Measurements from ENCODE around the gene POLR3B. TPM values are rescaled to one million over a fixed set of nuclear protein-coding genes. Genes with fewer than 3 reads are reported as not detected.

Gene POLR3B
- total RNA-seq, 2 experiments from 2014 or later = 2.5 to 2.6 TPM

DNA sequence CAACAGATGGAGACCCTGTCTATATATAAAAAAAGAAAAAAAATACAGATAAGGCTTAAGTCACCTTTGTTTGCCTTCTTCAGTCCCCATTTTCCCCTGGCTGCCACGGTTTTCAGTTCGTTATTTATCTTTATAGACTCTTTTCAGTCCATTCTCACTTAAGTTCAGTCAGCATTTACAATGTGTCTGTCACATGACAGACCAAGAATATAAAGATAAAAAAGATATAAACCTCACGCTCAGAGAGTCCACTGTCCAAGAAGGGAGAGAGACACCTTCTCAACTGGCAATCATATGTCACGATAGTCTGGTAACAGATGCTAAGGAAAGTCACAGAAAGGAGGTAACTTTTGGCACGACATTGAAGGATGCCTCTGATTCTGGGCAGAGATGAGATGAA lies 13.4 kb upstream of the POLR3B start:
- Mint-ChIP-seq H3K9me3 (no peaks in the 10 kb centered on the region), H3K4me3 (no peak overlapping the region), H3K36me3 (ENCODE audit: low read depth) (peaks cover 93% of the 10 kb centered on the region), H3K4me1 (ENCODE audit: low read depth) (peaks cover 6% of the 10 kb centered on the region), H3K27me3 (no peaks in the 10 kb centered on the region), H3K27ac (no peak overlapping the region)
- DNase-seq = no peak
- TF ChIP-seq, protein P1, sequence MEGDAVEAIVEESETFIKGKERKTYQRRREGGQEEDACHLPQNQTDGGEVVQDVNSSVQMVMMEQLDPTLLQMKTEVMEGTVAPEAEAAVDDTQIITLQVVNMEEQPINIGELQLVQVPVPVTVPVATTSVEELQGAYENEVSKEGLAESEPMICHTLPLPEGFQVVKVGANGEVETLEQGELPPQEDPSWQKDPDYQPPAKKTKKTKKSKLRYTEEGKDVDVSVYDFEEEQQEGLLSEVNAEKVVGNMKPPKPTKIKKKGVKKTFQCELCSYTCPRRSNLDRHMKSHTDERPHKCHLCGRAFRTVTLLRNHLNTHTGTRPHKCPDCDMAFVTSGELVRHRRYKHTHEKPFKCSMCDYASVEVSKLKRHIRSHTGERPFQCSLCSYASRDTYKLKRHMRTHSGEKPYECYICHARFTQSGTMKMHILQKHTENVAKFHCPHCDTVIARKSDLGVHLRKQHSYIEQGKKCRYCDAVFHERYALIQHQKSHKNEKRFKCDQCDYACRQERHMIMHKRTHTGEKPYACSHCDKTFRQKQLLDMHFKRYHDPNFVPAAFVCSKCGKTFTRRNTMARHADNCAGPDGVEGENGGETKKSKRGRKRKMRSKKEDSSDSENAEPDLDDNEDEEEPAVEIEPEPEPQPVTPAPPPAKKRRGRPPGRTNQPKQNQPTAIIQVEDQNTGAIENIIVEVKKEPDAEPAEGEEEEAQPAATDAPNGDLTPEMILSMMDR (IDR thresholded peaks at IDR 0.05) = no peak
- H3K36me3 ChIP-seq (ENCODE audit: insufficient read depth, low read length) = peaks cover 71% of the 10 kb centered on the region
- CTCF ChIA-PET = no interaction called here
- no peak for ATAC-seq (ENCODE audit: poor library complexity)
- H3K4me3 ChIP-seq (ENCODE audit: low read length) = no peak overlapping the region
- no peak overlapping the region for H3K27ac ChIP-seq (ENCODE audit: low read depth in 1 of 2, low read length in 2 of 2)
- no peaks in the 10 kb centered on the region for H3K9me3 ChIP-seq (ENCODE audit: control insufficient read depth in 1 of 2, insufficient read depth in 1 of 2, low read length in 2 of 2)
- H3K4me1 ChIP-seq (ENCODE audit: insufficient read depth, low read length) = no peaks in the 10 kb centered on the region
- POLR2A ChIA-PET = no interaction called here
- H3K27me3 ChIP-seq (ENCODE audit: control insufficient read depth in 1 of 2, insufficient read depth in 2 of 2, low read length in 2 of 2) = no peaks in the 10 kb centered on the region
- intact Hi-C loops (cut with DNase I, micrococcal nuclease) = no loop called here

DNA sequence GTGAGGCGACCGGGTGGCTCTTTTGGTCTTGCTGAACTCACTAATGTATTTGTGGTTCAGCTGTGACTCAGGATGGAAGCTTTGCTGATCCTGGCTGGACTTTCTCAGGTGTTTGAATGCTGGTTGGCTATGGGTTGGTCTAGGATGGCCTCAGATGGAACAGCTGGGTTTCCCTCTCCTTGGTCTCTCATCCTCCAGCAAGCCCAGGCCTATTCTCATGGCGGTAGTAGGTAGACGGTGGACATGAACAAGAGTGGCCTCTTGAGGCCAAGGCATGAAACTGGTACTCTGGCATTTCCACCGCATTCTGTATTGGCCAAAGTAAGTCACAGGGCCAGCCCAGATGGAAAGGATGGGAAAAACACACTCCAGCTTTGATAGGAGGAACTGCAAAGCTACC lies 11.8 kb upstream of the POLR3B start:
- Mint-ChIP-seq H3K9me3 (no peaks in the 10 kb centered on the region), H3K4me3 (no peak overlapping the region), H3K4me1 (ENCODE audit: low read depth) (peaks cover 4% of the 10 kb centered on the region), H3K36me3 (ENCODE audit: low read depth) (peaks cover 81% of the 10 kb centered on the region), H3K27ac (peak overlapping the region; percentile 59), H3K27me3 (no peaks in the 10 kb centered on the region)
- DNase-seq (peak in 3 of 14 experiments; percentile 17 to 38 (median 30)), ATAC-seq (ENCODE audit: poor library complexity) (no peak)
- intact Hi-C loops (cut with DNase I, micrococcal nuclease) = no loop called here
- Histone ChIP-seq H3K4me1 (ENCODE audit: insufficient read depth, low read length) (no peaks in the 10 kb centered on the region), H3K27ac (ENCODE audit: low read depth in 1 of 2, low read length in 2 of 2) (no peak overlapping the region), H3K9me3 (ENCODE audit: control insufficient read depth in 1 of 2, insufficient read depth in 1 of 2, low read length in 2 of 2) (no peaks in the 10 kb centered on the region), H3K36me3 (ENCODE audit: insufficient read depth, low read length) (peaks cover 65% of the 10 kb centered on the region), H3K27me3 (ENCODE audit: control insufficient read depth in 1 of 2, insufficient read depth in 2 of 2, low read length in 2 of 2) (no peaks in the 10 kb centered on the region), H3K4me3 (ENCODE audit: low read length) (no peak overlapping the region)
- POLR2A ChIA-PET = interaction anchor here (1.3 to 1.6 kb wide), 2 partner anchors 12 to 43 kb away, joined by 4 to 5 read pairs; partner anchors contain the start of genes POLR3B and TCP11L2
- TF ChIP-seq, protein P1 (IDR thresholded peaks at IDR 0.05) = no peak
- CTCF ChIA-PET = interaction anchor here (0.6 to 2.2 kb wide), 6 partner anchors 10 to 615 kb away, joined by 3 to 10 read pairs (median 4); partner anchors contain the start of gene POLR3B

DNA sequence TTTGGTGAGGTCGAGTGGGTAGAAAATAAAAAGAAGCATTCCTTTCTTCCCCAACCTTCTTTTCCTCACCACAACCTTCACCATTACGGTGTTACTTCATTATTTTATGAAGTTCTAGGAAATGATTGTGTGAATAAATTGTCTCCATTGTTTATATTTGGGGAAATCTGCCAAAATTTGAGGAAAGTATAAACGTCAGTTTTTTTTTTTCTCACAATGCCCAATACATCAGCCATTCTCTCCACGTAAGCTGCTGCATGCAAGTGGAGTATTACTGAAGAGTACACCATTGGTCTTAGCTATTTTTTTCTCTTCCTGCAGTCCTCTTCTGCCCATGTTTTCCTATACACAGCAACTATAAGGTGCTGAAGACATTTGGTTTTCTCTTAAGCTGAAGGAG lies 9.1 kb upstream of the POLR3B start:
- DNase-seq (no peak), ATAC-seq (ENCODE audit: poor library complexity) (no peak)
- H3K9me3 Mint-ChIP-seq = no peaks in the 10 kb centered on the region
- ChIA-PET POLR2A (interaction anchor here (1.0 kb wide), 1 partner anchor 9 kb away, joined by 4 read pairs; the partner anchor contains the start of gene POLR3B), CTCF (interaction anchor here (0.7 to 1.2 kb wide), 3 partner anchors 9 to 58 kb away, joined by 3 to 7 read pairs (median 3); partner anchors contain the start of gene POLR3B)
- Histone ChIP-seq H3K27ac (ENCODE audit: low read depth in 1 of 2, low read length in 2 of 2) (no peak overlapping the region), H3K27me3 (ENCODE audit: control insufficient read depth in 1 of 2, insufficient read depth in 2 of 2, low read length in 2 of 2) (no peaks in the 10 kb centered on the region), H3K36me3 (ENCODE audit: insufficient read depth, low read length) (peaks cover 41% of the 10 kb centered on the region), H3K4me1 (ENCODE audit: insufficient read depth, low read length) (no peaks in the 10 kb centered on the region), H3K9me3 (ENCODE audit: control insufficient read depth in 1 of 2, insufficient read depth in 1 of 2, low read length in 2 of 2) (no peaks in the 10 kb centered on the region), H3K4me3 (ENCODE audit: low read length) (no peak overlapping the region)
- H3K27ac Mint-ChIP-seq = no peak overlapping the region
- peaks cover 4% of the 10 kb centered on the region for H3K4me1 Mint-ChIP-seq (ENCODE audit: low read depth)
- no peaks in the 10 kb centered on the region for H3K27me3 Mint-ChIP-seq
- TF ChIP-seq, protein P1 (IDR thresholded peaks at IDR 0.05) = no peak
- peaks cover 55% of the 10 kb centered on the region for H3K36me3 Mint-ChIP-seq (ENCODE audit: low read depth)
- no peak overlapping the region for H3K4me3 Mint-ChIP-seq
- intact Hi-C loops (cut with DNase I, micrococcal nuclease) = no loop called here
